GM18498 (cell line): ENCODE data around the gene ERCC8.
"Not testable (repeated sequence)": the region's sequence is repeated elsewhere in the genome, so short reads cannot be mapped to it uniquely, and the experiment has no call there.

Experiments
- ATAC-seq: cut with Tn5 transposase; IDR thresholded peaks from one replicate; pipeline ENCODE4 v1.9.1; 2021; ENCODE audit warnings: mild to moderate bottlenecking, moderate library complexity; ENCODE audit not compliant: unreplicated experiment

Gene ERCC8

GRCh38 chr5:60918466-60918865 is 26.4 kb downstream of the ERCC8 start:
- no peak for ATAC-seq

GRCh38 chr5:60916646-60917045 is 28.2 kb downstream of the ERCC8 start:
- ATAC-seq: no peak

GRCh38 chr5:60903356-60903755 is 41.5 kb downstream of the ERCC8 start:
- no peak for ATAC-seq

- no peak for ATAC-seq
Observed at GRCh38 chr5:60896991-60897390, 47.9 kb downstream of the ERCC8 start.

- ATAC-seq: no peak
Observed at GRCh38 chr5:60893521-60893920, 51.3 kb downstream of the ERCC8 start.

GRCh38 chr5:60891667-60892066 is 53.2 kb downstream of the ERCC8 start:
- ATAC-seq: no peak

- no peak for ATAC-seq
Observed at GRCh38 chr5:60888359-60889061, 56.4 kb downstream of the ERCC8 start.

GRCh38 chr5:60887746-60888145 is 57.1 kb downstream of the ERCC8 start:
- ATAC-seq: no peak

- ATAC-seq: no peak
Observed at GRCh38 chr5:60887096-60887495, 57.8 kb downstream of the ERCC8 start.

- ATAC-seq: no peak
Observed at GRCh38 chr5:60886158-60886557, 58.7 kb downstream of the ERCC8 start.

- ATAC-seq: no peak
Observed at GRCh38 chr5:60883229-60883628, 61.6 kb downstream of the ERCC8 start.

GRCh38 chr5:60872892-60873291 is 72.0 kb downstream of the ERCC8 start:
- no peak for ATAC-seq

GRCh38 chr5:60870857-60871256 is 74.0 kb downstream of the ERCC8 start:
- ATAC-seq: no peak

GRCh38 chr5:60860572-60860971 is 84.3 kb downstream of the ERCC8 start:
- ATAC-seq: not testable (repeated sequence)

GRCh38 chr5:60856066-60856465 is 88.8 kb downstream of the ERCC8 start:
- no peak for ATAC-seq

GRCh38 chr5:60852940-60853339 is 91.9 kb downstream of the ERCC8 start:
- ATAC-seq: no peak

- ATAC-seq: no peak
Observed at GRCh38 chr5:60852317-60852716, 92.6 kb downstream of the ERCC8 start.

GRCh38 chr5:60851626-60852025 is 93.2 kb downstream of the ERCC8 start:
- no peak for ATAC-seq

- no peak for ATAC-seq
Observed at GRCh38 chr5:60846298-60846697, 98.6 kb downstream of the ERCC8 start.

- peak; percentile 96 for ATAC-seq
Observed at GRCh38 chr5:60843936-60844905, 100.6 kb downstream of the ERCC8 start, which contains the start of gene ELOVL7. ELOVL7 (minus strand) TSS chr5:60844269; CDS start chr5:60787397, 56,872 bp downstream.

- peak; percentile 19 for ATAC-seq
Observed at GRCh38 chr5:60843386-60843935, 101.4 kb downstream of the ERCC8 start.
